Liver (tissue), 9 donors: ENCODE measurements around the gene BCR. TPM values are rescaled to one million over a fixed set of nuclear protein-coding genes. Genes with fewer than 3 reads are reported as not detected.

Source experiments
- DNase-seq: peaks from one replicate; pipeline ENCODE4 v3.0.0-alpha.2; 2017; ENCODE audit warnings: low spot score
- H3K27ac ChIP-seq, 2 donors: one replicate each; pipeline ENCODE4 v1.7.0; 2013; ENCODE audit warnings: inconsistent platforms in 2 of 2, low read length in 2 of 2, control low read depth in 1 of 2, low read depth in 1 of 2, mild to moderate bottlenecking in 1 of 2
- H3K27me3 ChIP-seq, 4 donors: one replicate each; pipeline versions ENCODE4 v1.6.1 to v1.7.0; 2013; ENCODE audit warnings: low read length in 3 of 4, inconsistent platforms in 1 of 4, mild to moderate bottlenecking in 1 of 4, moderate library complexity in 1 of 4; ENCODE audit not compliant: control insufficient read depth in 4 of 4, insufficient read depth in 4 of 4
- H3K36me3 ChIP-seq, 4 donors: one replicate each; pipeline versions ENCODE4 v1.6.1 to v1.7.0; 2013; ENCODE audit warnings: low read length in 3 of 4, mild to moderate bottlenecking in 3 of 4, low read depth in 1 of 4, moderate library complexity in 1 of 4; ENCODE audit not compliant: control insufficient read depth in 4 of 4, insufficient read depth in 3 of 4
- H3K4me1 ChIP-seq, 4 donors: one replicate each; pipeline versions ENCODE4 v1.6.1 to v1.7.0; 2013; ENCODE audit warnings: low read length in 3 of 4, mild to moderate bottlenecking in 3 of 4, moderate library complexity in 1 of 4; ENCODE audit not compliant: control insufficient read depth in 4 of 4, insufficient read depth in 4 of 4
- H3K4me3 ChIP-seq, 3 donors: one replicate each; pipeline versions ENCODE4 v1.6.1 to v1.7.0; 2013; ENCODE audit warnings: low read length in 3 of 3, control low read depth in 1 of 3, low read depth in 1 of 3, mild to moderate bottlenecking in 1 of 3
- H3K9ac ChIP-seq, 2 donors: one replicate each; pipeline ENCODE4 v1.7.0; 2013; ENCODE audit warnings: low read length in 2 of 2, mild to moderate bottlenecking in 2 of 2, moderate library complexity in 2 of 2, control low read depth in 1 of 2, low read depth in 1 of 2
- H3K9me3 ChIP-seq, 4 donors: one replicate each; pipeline versions ENCODE4 v1.6.1 to v1.7.0; 2013; ENCODE audit warnings: low read length in 3 of 4; ENCODE audit not compliant: control insufficient read depth in 4 of 4
- ATF3 ChIP-seq: IDR thresholded peaks from 2 replicates; pipeline ENCODE4 v1.6.1; 2016; ENCODE audit warnings: antibody characterized with exemption
- CTCF ChIP-seq: fragments of 150-350 bp; IDR thresholded peaks from 2 replicates; pipeline ENCODE4 v1.5.1; 2017; ENCODE audit warnings: improper control_type of control experiment, low read depth, low read length; ENCODE audit not compliant: missing input control
- EGR1 ChIP-seq, 2 donors: IDR thresholded peaks; 2 replicates each; pipeline ENCODE4 v1.6.1; 2016 to 2018; ENCODE audit warnings: antibody characterized with exemption in 2 of 2, low read depth in 2 of 2
- FOXA1 ChIP-seq: IDR thresholded peaks from 2 replicates; pipeline ENCODE4 v1.6.1; 2016; ENCODE audit warnings: antibody characterized with exemption
- FOXA2 ChIP-seq: IDR thresholded peaks from 2 replicates; pipeline ENCODE4 v1.6.1; 2016; ENCODE audit warnings: antibody characterized with exemption
- GABPA ChIP-seq, 2 donors: IDR thresholded peaks in 1 of 2; conservative IDR thresholded peaks in 1 of 2; 2 replicates each; pipeline ENCODE4 v1.6.1; 2016; ENCODE audit warnings: antibody characterized with exemption in 2 of 2, mild to moderate bottlenecking in 1 of 2, moderate library complexity in 1 of 2
- HNF4A ChIP-seq, 2 donors: conservative IDR thresholded peaks; 2 replicates each; pipeline ENCODE4 v1.6.1; 2016; ENCODE audit warnings: antibody characterized with exemption in 2 of 2, mild to moderate bottlenecking in 2 of 2
- HNF4G ChIP-seq: IDR thresholded peaks from 2 replicates; pipeline ENCODE4 v1.6.1; 2016; ENCODE audit warnings: antibody characterized with exemption
- TAF1 ChIP-seq: conservative IDR thresholded peaks from 2 replicates; pipeline ENCODE4 v1.6.1; 2016; ENCODE audit warnings: antibody characterized with exemption, mild to moderate bottlenecking
- YY1 ChIP-seq: IDR thresholded peaks from 2 replicates; pipeline ENCODE4 v1.6.1; 2016; ENCODE audit warnings: antibody characterized with exemption, mild to moderate bottlenecking
- WGBS: extraction: QIAGEN DNeasy Blood & Tissue Kit; methylation state at CpG from one replicate; pipeline ENCODE4 v1.1.7; 2013; 5-methylcytosine and 5-hydroxymethylcytosine counted together
- polyA plus RNA-seq, 2 donors: library from polyadenylated mRNA; stranded (reverse) in 1 of 2; unstranded in 1 of 2; fragments of 200-250 nt in 1 of 2; fragments of >200 nt in 1 of 2; fragmentation: Nextera tagmentation in 1 of 2; extraction: Ambion mirVana in 1 of 2; gene quantifications; one replicate each; pipeline versions ENCODE4 v1.2.1 to v1.2.3, GENCODE V29; 2013 to 2015
- total RNA-seq, 2 donors: library from RNA; depleted of rRNA; stranded (reverse); fragments of >200 nt; gene quantifications; one replicate each; pipeline ENCODE4 v1.2.3, GENCODE V29; 2014
- TF ChIP-seq, protein P1 (sequence below): IDR thresholded peaks from 2 replicates; pipeline ENCODE4 v1.6.1; 2016; ENCODE audit warnings: antibody characterized with exemption
- TF ChIP-seq, protein P2 (sequence below): IDR thresholded peaks from 2 replicates; pipeline ENCODE4 v1.6.1; 2016; ENCODE audit warnings: antibody characterized with exemption, mild to moderate bottlenecking
- donor health status: healthy.
- donor health status: healthy.
- donor health status: healthy.
- donor health status: healthy.
- donor health status: healthy.

The BCR gene
- total and polyA plus RNA-seq, 4 donors = 7.4 to 35.6 (median 18.3) TPM

DNA sequence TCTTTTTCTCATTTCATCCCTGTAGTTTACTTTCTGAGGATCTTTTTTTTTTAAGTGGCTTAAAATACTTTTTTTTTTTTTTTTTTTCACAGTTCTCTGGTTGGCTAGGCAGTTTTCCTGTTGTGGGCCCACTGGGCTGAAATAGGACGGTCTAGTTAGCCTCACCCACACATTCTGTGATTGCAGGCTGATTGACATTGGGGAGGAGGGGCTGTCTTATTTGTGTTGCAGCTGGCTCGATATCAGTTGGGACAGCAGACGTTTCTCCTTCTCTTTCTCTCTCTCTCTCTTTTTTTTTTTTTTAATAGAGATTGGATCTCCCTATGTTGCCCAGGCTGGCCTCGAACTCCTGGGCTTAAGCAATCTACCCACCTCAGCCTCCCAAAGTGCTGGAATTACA, 6.9 kb downstream of the BCR start:
- no peak overlapping the region for H3K4me3 ChIP-seq
- DNase-seq = no peak
- H3K27ac ChIP-seq = no peak overlapping the region
- H3K27me3 ChIP-seq = no peaks in the 10 kb centered on the region
- no peaks in the 10 kb centered on the region for H3K36me3 ChIP-seq
- peaks cover 0 to 27% (median 23%) of the 10 kb centered on the region in 4 donors for H3K4me1 ChIP-seq
- 38% methylated on average over 4 of the region's 4 CpGs for WGBS
- no peak for TF ChIP-seq HNF4A (conservative IDR thresholded peaks at IDR 0.05)
- no peak for TF ChIP-seq GABPA (IDR thresholded peaks at IDR 0.05 in 1 of 2, conservative IDR thresholded peaks at IDR 0.05 in 1 of 2)
- TF ChIP-seq CTCF = no peak
- TF ChIP-seq FOXA2 = no peak
- TF ChIP-seq, protein P1, sequence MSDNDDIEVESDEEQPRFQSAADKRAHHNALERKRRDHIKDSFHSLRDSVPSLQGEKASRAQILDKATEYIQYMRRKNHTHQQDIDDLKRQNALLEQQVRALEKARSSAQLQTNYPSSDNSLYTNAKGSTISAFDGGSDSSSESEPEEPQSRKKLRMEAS = no peak
- no peaks in the 10 kb centered on the region for H3K9me3 ChIP-seq
- no peak overlapping the region for H3K9ac ChIP-seq

DNA sequence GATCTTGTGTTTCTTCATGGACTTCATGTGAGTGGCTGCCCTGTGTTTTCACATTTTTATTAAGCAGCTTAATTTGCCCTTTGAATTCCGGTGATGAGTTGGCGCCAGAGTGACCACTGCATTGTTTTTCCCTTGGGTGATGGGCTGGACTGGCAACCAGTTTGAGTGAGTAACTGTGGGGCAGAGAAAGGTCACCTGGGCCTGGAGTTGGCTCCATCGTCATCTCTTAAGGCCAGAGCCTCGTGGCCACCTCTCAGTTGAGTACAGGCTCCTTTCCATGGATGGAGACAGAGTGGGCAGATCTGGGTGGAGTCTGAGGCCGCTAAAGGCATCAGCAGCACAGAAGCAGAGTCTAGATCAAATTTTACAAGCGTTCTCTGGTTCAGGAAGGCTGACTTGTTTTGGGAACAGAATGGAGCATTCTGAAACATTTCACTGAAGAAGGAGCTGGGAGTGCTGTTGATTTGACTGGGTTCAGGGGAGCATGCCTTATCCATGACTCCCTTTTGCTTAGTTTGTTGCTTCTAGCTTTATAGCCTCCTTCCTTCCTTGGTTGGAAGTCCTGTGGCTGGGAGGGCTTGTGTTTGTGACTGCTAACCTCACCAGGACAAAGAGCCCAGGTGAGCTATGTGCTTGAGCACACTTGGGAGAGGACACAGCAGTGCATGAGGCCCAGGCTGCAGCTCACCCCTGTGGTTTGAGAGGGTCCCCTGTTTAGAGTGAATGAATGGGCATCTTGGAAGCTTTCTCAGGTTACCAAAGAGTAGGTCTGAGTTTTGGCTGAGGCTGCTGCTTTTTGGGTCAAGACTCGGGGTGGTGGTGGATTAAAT, 7.8 kb downstream of the BCR start:
- no peak overlapping the region for H3K27ac ChIP-seq
- WGBS = 88% methylated on average over 7 of the region's 7 CpGs
- H3K4me1 ChIP-seq = peaks cover 0 to 18% (median 14%) of the 10 kb centered on the region in 4 donors
- TF ChIP-seq HNF4G (no peak), TAF1 (no peak), GABPA (IDR thresholded peaks at IDR 0.05 in 1 of 2, conservative IDR thresholded peaks at IDR 0.05 in 1 of 2) (no peak), FOXA2 (no peak), FOXA1 (no peak), YY1 (no peak), EGR1 (IDR thresholded peaks at IDR 0.05; ENCODE audit: low read depth in 2 of 2) (no peak), ATF3 (no peak)
- TF ChIP-seq, protein P1 = no peak
- TF ChIP-seq, protein P2, sequence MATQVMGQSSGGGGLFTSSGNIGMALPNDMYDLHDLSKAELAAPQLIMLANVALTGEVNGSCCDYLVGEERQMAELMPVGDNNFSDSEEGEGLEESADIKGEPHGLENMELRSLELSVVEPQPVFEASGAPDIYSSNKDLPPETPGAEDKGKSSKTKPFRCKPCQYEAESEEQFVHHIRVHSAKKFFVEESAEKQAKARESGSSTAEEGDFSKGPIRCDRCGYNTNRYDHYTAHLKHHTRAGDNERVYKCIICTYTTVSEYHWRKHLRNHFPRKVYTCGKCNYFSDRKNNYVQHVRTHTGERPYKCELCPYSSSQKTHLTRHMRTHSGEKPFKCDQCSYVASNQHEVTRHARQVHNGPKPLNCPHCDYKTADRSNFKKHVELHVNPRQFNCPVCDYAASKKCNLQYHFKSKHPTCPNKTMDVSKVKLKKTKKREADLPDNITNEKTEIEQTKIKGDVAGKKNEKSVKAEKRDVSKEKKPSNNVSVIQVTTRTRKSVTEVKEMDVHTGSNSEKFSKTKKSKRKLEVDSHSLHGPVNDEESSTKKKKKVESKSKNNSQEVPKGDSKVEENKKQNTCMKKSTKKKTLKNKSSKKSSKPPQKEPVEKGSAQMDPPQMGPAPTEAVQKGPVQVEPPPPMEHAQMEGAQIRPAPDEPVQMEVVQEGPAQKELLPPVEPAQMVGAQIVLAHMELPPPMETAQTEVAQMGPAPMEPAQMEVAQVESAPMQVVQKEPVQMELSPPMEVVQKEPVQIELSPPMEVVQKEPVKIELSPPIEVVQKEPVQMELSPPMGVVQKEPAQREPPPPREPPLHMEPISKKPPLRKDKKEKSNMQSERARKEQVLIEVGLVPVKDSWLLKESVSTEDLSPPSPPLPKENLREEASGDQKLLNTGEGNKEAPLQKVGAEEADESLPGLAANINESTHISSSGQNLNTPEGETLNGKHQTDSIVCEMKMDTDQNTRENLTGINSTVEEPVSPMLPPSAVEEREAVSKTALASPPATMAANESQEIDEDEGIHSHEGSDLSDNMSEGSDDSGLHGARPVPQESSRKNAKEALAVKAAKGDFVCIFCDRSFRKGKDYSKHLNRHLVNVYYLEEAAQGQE = no peak
- no peaks in the 10 kb centered on the region for H3K27me3 ChIP-seq
- no peaks in the 10 kb centered on the region for H3K9me3 ChIP-seq
- no peak overlapping the region for H3K4me3 ChIP-seq
- no peak for DNase-seq
- H3K36me3 ChIP-seq = no peaks in the 10 kb centered on the region
- no peak overlapping the region for H3K9ac ChIP-seq
